Measurements from ENCODE around the gene CASP8. TPM values are rescaled to one million over a fixed set of nuclear protein-coding genes. Genes with fewer than 3 reads are reported as not detected.
A peak's percentile ranks its signal among the peaks of the same experiment; 100 is the strongest.

Gene CASP8
- total RNA-seq = 10 to 100 TPM; 45.0 to 78.7 TPM

GRCh38 chr2:201260302-201260800, at the start of gene CASP8:
Gene CASP8, plus strand, starts transcription at chr2:201260536. Its CDS starts 5,951 bp downstream, at chr2:201266487.
- peaks cover 89% of the 10 kb centered on the region for H3K4me1 Mint-ChIP-seq (ENCODE audit: low read depth)
- H3K36me3 Mint-ChIP-seq (ENCODE audit: insufficient read depth in 2 of 2) = peaks cover 15 to 23% of the 10 kb centered on the region in 2 donors
- no peaks in the 10 kb centered on the region for H3K9me3 Mint-ChIP-seq
- H3K4me3 Mint-ChIP-seq = peak within 1 kb of the TSS; percentile 98 to 99
- H3K27ac Mint-ChIP-seq = peak within 1 kb of the TSS; percentile 99
- ATAC-seq (replicated peaks in 1 of 2) = peak; percentile 47 to 50
- no peaks in the 10 kb centered on the region for H3K27me3 Mint-ChIP-seq (ENCODE audit: low read depth)
- peak; percentile 68 to 69 for DNase-seq

- DNase-seq (no peak), ATAC-seq (replicated peaks in 1 of 2) (no peak)
- no peaks in the 10 kb centered on the region for H3K27me3 Mint-ChIP-seq (ENCODE audit: low read depth)
- H3K36me3 Mint-ChIP-seq (ENCODE audit: insufficient read depth in 2 of 2) = peaks cover 0 to 2% of the 10 kb centered on the region in 2 donors
- no peak overlapping the region for H3K4me3 Mint-ChIP-seq
- H3K4me1 Mint-ChIP-seq (ENCODE audit: low read depth) = peaks cover 32% of the 10 kb centered on the region
- H3K9me3 Mint-ChIP-seq = no peaks in the 10 kb centered on the region
- no peak overlapping the region for H3K27ac Mint-ChIP-seq
These were observed 44.4 kb upstream of the CASP8 start for GRCh38 chr2:201215963-201216362.

GRCh38 chr2:201216918-201217317, 43.4 kb upstream of the CASP8 start:
- H3K36me3 Mint-ChIP-seq (ENCODE audit: insufficient read depth in 2 of 2) = peaks cover 0 to 2% of the 10 kb centered on the region in 2 donors
- DNase-seq = no peak
- H3K4me1 Mint-ChIP-seq (ENCODE audit: low read depth) = peaks cover 37% of the 10 kb centered on the region
- H3K9me3 Mint-ChIP-seq = no peaks in the 10 kb centered on the region
- H3K27ac Mint-ChIP-seq = no peak overlapping the region
- no peaks in the 10 kb centered on the region for H3K27me3 Mint-ChIP-seq (ENCODE audit: low read depth)
- peak; percentile 63 to 71 for ATAC-seq (replicated peaks in 1 of 2)
- no peak overlapping the region for H3K4me3 Mint-ChIP-seq

- ATAC-seq (replicated peaks in 1 of 2) (no peak), DNase-seq (no peak)
- H3K36me3 Mint-ChIP-seq (ENCODE audit: insufficient read depth in 2 of 2) = peaks cover 0 to 2% of the 10 kb centered on the region in 2 donors
- H3K4me1 Mint-ChIP-seq (ENCODE audit: low read depth) = peaks cover 55% of the 10 kb centered on the region
- no peaks in the 10 kb centered on the region for H3K27me3 Mint-ChIP-seq (ENCODE audit: low read depth)
- no peak overlapping the region for H3K4me3 Mint-ChIP-seq
- H3K9me3 Mint-ChIP-seq = no peaks in the 10 kb centered on the region
- H3K27ac Mint-ChIP-seq = no peak overlapping the region
These were observed 41.6 kb upstream of the CASP8 start for GRCh38 chr2:201218780-201219179.

GRCh38 chr2:201219328-201220096, 40.8 kb upstream of the CASP8 start:
- DNase-seq (no peak), ATAC-seq (replicated peaks in 1 of 2) (no peak)
- H3K4me1 Mint-ChIP-seq (ENCODE audit: low read depth) = peaks cover 57% of the 10 kb centered on the region
- no peak overlapping the region for H3K4me3 Mint-ChIP-seq
- H3K27me3 Mint-ChIP-seq (ENCODE audit: low read depth) = no peaks in the 10 kb centered on the region
- peak overlapping the region; percentile 18 for H3K27ac Mint-ChIP-seq
- peaks cover 0 to 2% of the 10 kb centered on the region in 2 donors for H3K36me3 Mint-ChIP-seq (ENCODE audit: insufficient read depth in 2 of 2)
- no peaks in the 10 kb centered on the region for H3K9me3 Mint-ChIP-seq

GRCh38 chr2:201220102-201220570, 40.2 kb upstream of the CASP8 start:
- H3K4me1 Mint-ChIP-seq (ENCODE audit: low read depth) = peaks cover 57% of the 10 kb centered on the region
- no peak overlapping the region for H3K4me3 Mint-ChIP-seq
- peaks cover 0 to 2% of the 10 kb centered on the region in 2 donors for H3K36me3 Mint-ChIP-seq (ENCODE audit: insufficient read depth in 2 of 2)
- DNase-seq = no peak
- H3K27ac Mint-ChIP-seq = peak overlapping the region; percentile 34
- no peak for ATAC-seq (replicated peaks in 1 of 2)
- no peaks in the 10 kb centered on the region for H3K9me3 Mint-ChIP-seq
- no peaks in the 10 kb centered on the region for H3K27me3 Mint-ChIP-seq (ENCODE audit: low read depth)

- Mint-ChIP-seq H3K27me3 (ENCODE audit: low read depth) (no peaks in the 10 kb centered on the region), H3K4me1 (ENCODE audit: low read depth) (peaks cover 50% of the 10 kb centered on the region), H3K4me3 (peak overlapping the region; percentile 16 to 43), H3K9me3 (no peaks in the 10 kb centered on the region), H3K36me3 (ENCODE audit: insufficient read depth in 2 of 2) (peaks cover 0 to 2% of the 10 kb centered on the region in 2 donors), H3K27ac (peak overlapping the region; percentile 47)
- ATAC-seq (replicated peaks in 1 of 2) (peak; percentile 52 to 54), DNase-seq (no peak)
These were observed 37.0 kb upstream of the CASP8 start for GRCh38 chr2:201223089-201224073.

GRCh38 chr2:201228271-201228911, 31.9 kb upstream of the CASP8 start:
- ATAC-seq (replicated peaks in 1 of 2) (no peak), DNase-seq (no peak)
- H3K4me1 Mint-ChIP-seq (ENCODE audit: low read depth) = peaks cover 54% of the 10 kb centered on the region
- no peaks in the 10 kb centered on the region for H3K27me3 Mint-ChIP-seq (ENCODE audit: low read depth)
- H3K36me3 Mint-ChIP-seq (ENCODE audit: insufficient read depth in 2 of 2) = peaks cover 0 to 1% of the 10 kb centered on the region in 2 donors
- H3K27ac Mint-ChIP-seq = peak overlapping the region; percentile 93
- H3K9me3 Mint-ChIP-seq = no peaks in the 10 kb centered on the region
- H3K4me3 Mint-ChIP-seq = peak overlapping the region; percentile 77 to 82

- peak in 1 of 2 donors; percentile 22 for DNase-seq
- Mint-ChIP-seq H3K36me3 (ENCODE audit: insufficient read depth in 2 of 2) (peaks cover 0 to 2% of the 10 kb centered on the region in 2 donors), H3K4me3 (peak overlapping the region; percentile 77 to 82), H3K9me3 (no peaks in the 10 kb centered on the region), H3K4me1 (ENCODE audit: low read depth) (peaks cover 49% of the 10 kb centered on the region), H3K27ac (peak overlapping the region; percentile 93), H3K27me3 (ENCODE audit: low read depth) (no peaks in the 10 kb centered on the region)
- no peak for ATAC-seq (replicated peaks in 1 of 2)
These were observed 31.4 kb upstream of the CASP8 start for GRCh38 chr2:201228912-201229290.

- Mint-ChIP-seq H3K4me1 (ENCODE audit: low read depth) (peaks cover 62% of the 10 kb centered on the region), H3K27ac (peak overlapping the region; percentile 95), H3K27me3 (ENCODE audit: low read depth) (no peaks in the 10 kb centered on the region), H3K36me3 (ENCODE audit: insufficient read depth in 2 of 2) (peaks cover 2 to 9% of the 10 kb centered on the region in 2 donors), H3K4me3 (peak overlapping the region; percentile 93 to 98), H3K9me3 (no peaks in the 10 kb centered on the region)
- DNase-seq (peak; percentile 93 to 94), ATAC-seq (replicated peaks in 1 of 2) (peak; percentile 47 to 57)
These were observed 28.4 kb upstream of the CASP8 start for GRCh38 chr2:201231781-201232466.

- peak overlapping the region; percentile 95 for H3K27ac Mint-ChIP-seq
- ATAC-seq (replicated peaks in 1 of 2) (no peak), DNase-seq (no peak)
- no peaks in the 10 kb centered on the region for H3K9me3 Mint-ChIP-seq
- H3K27me3 Mint-ChIP-seq (ENCODE audit: low read depth) = no peaks in the 10 kb centered on the region
- peaks cover 67% of the 10 kb centered on the region for H3K4me1 Mint-ChIP-seq (ENCODE audit: low read depth)
- peaks cover 2 to 12% of the 10 kb centered on the region in 2 donors for H3K36me3 Mint-ChIP-seq (ENCODE audit: insufficient read depth in 2 of 2)
- H3K4me3 Mint-ChIP-seq = peak overlapping the region; percentile 93 to 98
These were observed 27.9 kb upstream of the CASP8 start for GRCh38 chr2:201232467-201232815.
